Neural progenitor cell (in vitro differentiated cells): ENCODE results near the gene ALMS1. TPM values are rescaled to one million over a fixed set of nuclear protein-coding genes. Genes with fewer than 3 reads are reported as not detected.

Experiments used
- DNase-seq: peaks from one replicate; pipeline ENCODE4 v3.0.0-alpha.2; 2016; ENCODE audit warnings: low spot score
- H2AFZ ChIP-seq: fragments of 200-600 bp; sonication (generic); replicated peaks from 2 replicates; pipeline ENCODE4 v1.6.1; 2016; ENCODE audit warnings: antibody characterized with exemption
- H3F3A ChIP-seq: fragments of 200-600 bp; sonication (generic); 2 replicates; pipeline ENCODE4 v1.6.1; 2016; ENCODE audit warnings: antibody characterized with exemption, low read depth
- H3K27ac ChIP-seq: fragments of 200-600 bp; sonication (generic); 2 replicates; pipeline ENCODE4 v1.5.1; 2016; ENCODE audit warnings: mild to moderate bottlenecking
- H3K27me3 ChIP-seq: fragments of 200-600 bp; sonication (generic); 2 replicates; pipeline ENCODE4 v1.6.1; 2016; ENCODE audit warnings: mild to moderate bottlenecking, moderate library complexity
- H3K36me3 ChIP-seq: fragments of 200-600 bp; sonication (generic); 2 replicates; pipeline ENCODE4 v1.5.1; 2016
- H3K4me1 ChIP-seq: fragments of 200-600 bp; sonication (generic); 2 replicates; pipeline ENCODE4 v1.6.1; 2016; ENCODE audit warnings: mixed run types
- H3K4me2 ChIP-seq: fragments of 200-600 bp; sonication (generic); 2 replicates; pipeline ENCODE4 v1.6.1; 2016
- H3K4me3 ChIP-seq: fragments of 200-600 bp; sonication (generic); 2 replicates; pipeline ENCODE4 v1.5.1; 2016
- H3K79me2 ChIP-seq: fragments of 200-600 bp; sonication (generic); 2 replicates; pipeline ENCODE4 v1.6.1; 2016; ENCODE audit warnings: low read depth
- H3K9ac ChIP-seq: fragments of 200-600 bp; sonication (generic); 2 replicates; pipeline ENCODE4 v1.6.1; 2016
- H3K9me3 ChIP-seq: fragments of 200-600 bp; sonication (generic); 2 replicates; pipeline ENCODE4 v1.5.1; 2016; ENCODE audit warnings: low read depth
- H4K20me1 ChIP-seq: fragments of 200-600 bp; sonication (generic); 2 replicates; pipeline ENCODE4 v1.6.1; 2016; ENCODE audit warnings: low read depth
- H3K27ac Mint-ChIP-seq: 3 replicates; pipeline ENCODE4 v1.8.0; 2021; ENCODE audit warnings: mixed read lengths
- H3K27me3 Mint-ChIP-seq: 2 replicates; pipeline ENCODE4 v1.8.0; 2022; ENCODE audit warnings: low read depth, mild to moderate bottlenecking, inconsistent platforms, moderate library complexity, mixed read lengths; ENCODE audit not compliant: insufficient read depth
- H3K36me3 Mint-ChIP-seq: 3 replicates; pipeline ENCODE4 v1.8.0; 2021; ENCODE audit warnings: mixed read lengths
- H3K4me1 Mint-ChIP-seq: 3 replicates; pipeline ENCODE4 v1.8.0; 2021; ENCODE audit warnings: mixed read lengths
- H3K4me3 Mint-ChIP-seq: 3 replicates; pipeline ENCODE4 v1.8.0; 2021; ENCODE audit warnings: mild to moderate bottlenecking, moderate library complexity, mixed read lengths
- H3K9me3 Mint-ChIP-seq: 3 replicates; pipeline ENCODE4 v1.8.0; 2020; ENCODE audit warnings: mixed read lengths
- EZH2 ChIP-seq: fragments of 200-600 bp; sonication (generic); IDR thresholded peaks from 2 replicates; pipeline ENCODE4 v1.6.1; 2017; ENCODE audit warnings: antibody characterized with exemption, mild to moderate bottlenecking, moderate library complexity
- EZH2phosphoT487 ChIP-seq: fragments of 200-600 bp; sonication (generic); IDR thresholded peaks from 2 replicates; pipeline ENCODE4 v1.6.1; 2017; ENCODE audit warnings: antibody characterized with exemption
- total RNA-seq: library from RNA; depleted of rRNA; stranded (reverse); fragments of >200 nt; gene quantifications from 2 replicates; pipeline ENCODE4 v1.2.3, GENCODE V29; 2015; ENCODE audit warnings: low replicate concordance
- TF ChIP-seq, protein P1 (sequence below): fragments of 200-600 bp; sonication (generic); IDR thresholded peaks from 2 replicates; pipeline ENCODE4 v1.5.1; 2017; ENCODE audit warnings: antibody characterized with exemption, mild to moderate bottlenecking

Gene ALMS1
- total RNA-seq, 1 donor from 2014 or later: 58.8 TPM

DNA sequence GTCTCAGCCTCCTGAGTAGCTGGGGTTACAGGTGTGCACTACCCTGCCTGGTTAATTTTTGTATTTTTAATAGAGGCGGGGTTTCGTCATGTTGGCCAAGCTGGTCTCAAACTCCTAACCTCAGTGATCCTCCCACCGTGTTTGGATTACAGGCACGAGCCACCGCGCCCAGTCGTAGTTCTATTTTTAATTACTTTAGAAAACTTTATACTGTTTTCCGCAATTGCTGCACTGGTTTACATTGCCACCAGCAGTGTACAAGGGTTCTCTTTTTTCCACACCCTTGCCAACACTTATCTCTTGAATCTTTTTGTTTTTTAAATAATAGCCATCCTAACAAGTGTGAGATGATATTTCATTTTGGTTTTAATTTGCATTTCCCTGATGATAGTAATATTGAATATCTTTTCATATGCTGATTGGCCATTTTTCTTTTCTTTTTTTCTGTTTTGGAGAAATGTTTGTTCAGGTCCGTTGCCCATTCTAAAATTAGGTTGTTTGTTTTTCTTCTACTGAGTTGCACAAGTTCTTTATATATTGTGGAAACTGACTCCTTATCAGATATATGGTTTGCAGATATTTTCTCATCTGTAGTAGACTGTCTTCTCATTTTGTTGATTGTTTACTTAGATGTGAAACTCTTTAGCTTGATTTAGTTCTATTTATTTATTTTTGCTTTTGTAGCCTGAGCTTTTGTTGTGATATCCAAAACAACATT lies 16.9 kb downstream of the ALMS1 start:
- H3K27me3 Mint-ChIP-seq: peaks cover 4% of the 10 kb centered on the region

DNA sequence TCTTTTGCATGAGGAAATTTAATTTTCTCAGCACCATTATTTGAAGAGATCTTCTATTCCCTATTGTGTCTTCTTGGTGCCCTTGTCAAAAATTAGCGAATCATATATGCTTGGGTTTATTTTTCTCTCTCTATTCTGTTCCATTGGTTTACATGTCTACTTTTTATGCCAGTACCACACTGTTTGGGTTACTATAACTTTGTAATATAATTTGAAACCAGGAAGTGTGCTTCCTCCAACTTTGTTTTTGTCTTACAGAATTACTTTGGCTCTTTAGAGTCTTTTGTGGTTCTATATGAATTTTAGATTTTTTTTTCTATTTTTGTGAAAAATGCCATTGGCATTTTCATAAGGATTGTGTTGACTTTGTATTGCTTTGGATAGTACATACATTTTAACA lies 17.6 kb downstream of the ALMS1 start:
- Histone ChIP-seq H3K9me3 (peaks cover 21% of the 10 kb centered on the region), H3K27ac (no peak overlapping the region), H3K79me2 (peaks cover 100% of the 10 kb centered on the region), H3K9ac (no peak overlapping the region), H3F3A (no peaks in the 10 kb centered on the region), H2AFZ (no peak overlapping the region), H3K27me3 (no peaks in the 10 kb centered on the region), H4K20me1 (peaks cover 13% of the 10 kb centered on the region), H3K4me1 (no peaks in the 10 kb centered on the region), H3K4me3 (no peak overlapping the region), H3K4me2 (no peak overlapping the region), H3K36me3 (peaks cover 13% of the 10 kb centered on the region)
- H3K4me3 Mint-ChIP-seq: no peak overlapping the region
- peaks cover 63% of the 10 kb centered on the region for H3K36me3 Mint-ChIP-seq
- H3K4me1 Mint-ChIP-seq: no peaks in the 10 kb centered on the region
- H3K27ac Mint-ChIP-seq: no peak overlapping the region
- TF ChIP-seq EZH2 (no peak), EZH2phosphoT487 (no peak)
- TF ChIP-seq, protein P1, sequence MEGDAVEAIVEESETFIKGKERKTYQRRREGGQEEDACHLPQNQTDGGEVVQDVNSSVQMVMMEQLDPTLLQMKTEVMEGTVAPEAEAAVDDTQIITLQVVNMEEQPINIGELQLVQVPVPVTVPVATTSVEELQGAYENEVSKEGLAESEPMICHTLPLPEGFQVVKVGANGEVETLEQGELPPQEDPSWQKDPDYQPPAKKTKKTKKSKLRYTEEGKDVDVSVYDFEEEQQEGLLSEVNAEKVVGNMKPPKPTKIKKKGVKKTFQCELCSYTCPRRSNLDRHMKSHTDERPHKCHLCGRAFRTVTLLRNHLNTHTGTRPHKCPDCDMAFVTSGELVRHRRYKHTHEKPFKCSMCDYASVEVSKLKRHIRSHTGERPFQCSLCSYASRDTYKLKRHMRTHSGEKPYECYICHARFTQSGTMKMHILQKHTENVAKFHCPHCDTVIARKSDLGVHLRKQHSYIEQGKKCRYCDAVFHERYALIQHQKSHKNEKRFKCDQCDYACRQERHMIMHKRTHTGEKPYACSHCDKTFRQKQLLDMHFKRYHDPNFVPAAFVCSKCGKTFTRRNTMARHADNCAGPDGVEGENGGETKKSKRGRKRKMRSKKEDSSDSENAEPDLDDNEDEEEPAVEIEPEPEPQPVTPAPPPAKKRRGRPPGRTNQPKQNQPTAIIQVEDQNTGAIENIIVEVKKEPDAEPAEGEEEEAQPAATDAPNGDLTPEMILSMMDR: no peak
- DNase-seq: no peak
- H3K9me3 Mint-ChIP-seq: peaks cover 62% of the 10 kb centered on the region
- H3K27me3 Mint-ChIP-seq: peaks cover 4% of the 10 kb centered on the region

More for the DNA sequence above, 16.9 kb downstream of the ALMS1 start:
- H3K4me1 Mint-ChIP-seq: no peaks in the 10 kb centered on the region
- Histone ChIP-seq H3K27ac (no peak overlapping the region), H3K27me3 (no peaks in the 10 kb centered on the region), H3K4me3 (no peak overlapping the region), H3K4me2 (no peak overlapping the region), H3K36me3 (peaks cover 18% of the 10 kb centered on the region), H4K20me1 (peaks cover 12% of the 10 kb centered on the region), H3K4me1 (no peaks in the 10 kb centered on the region), H3F3A (no peaks in the 10 kb centered on the region), H2AFZ (no peak overlapping the region), H3K79me2 (peaks cover 100% of the 10 kb centered on the region), H3K9ac (no peak overlapping the region), H3K9me3 (peaks cover 21% of the 10 kb centered on the region)
- no peak overlapping the region for H3K4me3 Mint-ChIP-seq
- peaks cover 69% of the 10 kb centered on the region for H3K9me3 Mint-ChIP-seq
- peaks cover 68% of the 10 kb centered on the region for H3K36me3 Mint-ChIP-seq
- no peak for TF ChIP-seq EZH2
- TF ChIP-seq, protein P1: no peak
- no peak for TF ChIP-seq EZH2phosphoT487
- no peak for DNase-seq
- no peak overlapping the region for H3K27ac Mint-ChIP-seq

DNA sequence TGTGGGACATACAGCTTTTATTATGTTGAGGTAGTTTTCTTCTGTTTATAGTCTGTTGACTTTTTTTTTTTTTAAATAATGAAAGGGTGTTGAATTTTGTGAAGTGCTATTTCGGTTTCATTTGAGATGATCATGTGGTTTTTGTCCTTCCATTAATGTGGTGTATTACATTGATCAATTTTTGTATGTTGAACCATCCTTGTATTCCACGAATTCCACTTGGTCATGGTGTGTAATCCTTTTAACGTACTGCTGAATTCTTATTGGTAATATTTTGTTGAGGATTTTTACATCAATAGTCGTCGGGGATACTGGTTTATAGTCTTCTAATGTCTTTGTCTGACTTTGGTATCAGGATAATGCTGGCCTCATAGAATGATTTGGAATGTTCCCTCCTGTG lies 18.8 kb downstream of the ALMS1 start:
- no peak for DNase-seq
- H3K36me3 ChIP-seq: peaks cover 13% of the 10 kb centered on the region
- Mint-ChIP-seq H3K9me3 (peaks cover 56% of the 10 kb centered on the region), H3K4me3 (no peak overlapping the region), H3K4me1 (no peaks in the 10 kb centered on the region), H3K27me3 (peaks cover 1% of the 10 kb centered on the region), H3K27ac (no peak overlapping the region), H3K36me3 (peaks cover 57% of the 10 kb centered on the region)
- no peak overlapping the region for H3K27ac ChIP-seq
- H3F3A ChIP-seq: no peaks in the 10 kb centered on the region
- no peak overlapping the region for H2AFZ ChIP-seq
- H3K4me2 ChIP-seq: no peak overlapping the region
- H3K27me3 ChIP-seq: no peaks in the 10 kb centered on the region
- no peaks in the 10 kb centered on the region for H3K4me1 ChIP-seq
- peaks cover 98% of the 10 kb centered on the region for H3K79me2 ChIP-seq
- TF ChIP-seq EZH2phosphoT487 (no peak), EZH2 (no peak)
- TF ChIP-seq, protein P1: no peak
- peaks cover 12% of the 10 kb centered on the region for H3K9me3 ChIP-seq
- no peak overlapping the region for H3K9ac ChIP-seq
- peaks cover 13% of the 10 kb centered on the region for H4K20me1 ChIP-seq
- H3K4me3 ChIP-seq: no peak overlapping the region
